Brain pericyte (primary cell): ENCODE results near the gene FZD10.

Source experiments
- DNase-seq: peaks from one replicate; pipeline ENCODE4 v3.0.0-alpha.2; 2012; ENCODE audit warnings: low read depth, low spot score

The FZD10 gene

DNA sequence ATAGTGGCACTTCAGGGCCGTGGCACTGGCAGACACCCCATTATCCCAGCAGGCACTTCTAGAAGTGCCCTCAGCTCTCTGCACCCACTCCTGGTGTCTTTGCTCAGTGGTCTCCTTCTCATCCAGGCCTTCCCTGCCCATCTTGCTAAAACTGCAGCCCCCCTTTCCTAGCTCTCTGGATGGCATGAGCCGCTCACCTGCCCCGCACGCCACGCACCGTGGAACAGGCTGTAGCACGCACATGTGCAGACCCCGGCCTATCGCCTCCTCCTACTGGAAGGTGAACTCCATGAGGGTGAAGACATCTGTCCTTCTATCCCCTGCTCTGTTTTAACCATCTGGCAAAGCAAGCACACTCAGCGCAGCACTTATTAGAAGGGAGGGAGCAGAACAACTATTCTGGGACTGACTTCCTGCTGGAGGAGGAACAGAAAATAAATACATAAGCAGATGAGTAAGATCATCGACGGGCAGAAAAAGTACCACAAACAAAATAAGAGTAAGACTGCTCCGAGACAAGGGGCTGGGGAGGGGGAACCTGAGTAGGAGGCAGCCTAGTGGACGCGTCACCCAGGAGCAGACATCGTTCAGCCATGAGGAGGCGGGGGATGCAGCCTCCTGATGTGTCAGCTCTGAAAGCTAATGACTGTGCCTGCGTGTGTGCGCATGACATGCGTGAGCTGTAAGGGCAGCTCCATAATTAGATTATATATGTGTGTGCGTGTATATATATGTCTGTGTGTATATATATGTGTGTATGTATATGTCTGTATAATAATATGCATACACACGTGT is 7.8 kb upstream of the FZD10 start:
- DNase-seq: no peak

DNA sequence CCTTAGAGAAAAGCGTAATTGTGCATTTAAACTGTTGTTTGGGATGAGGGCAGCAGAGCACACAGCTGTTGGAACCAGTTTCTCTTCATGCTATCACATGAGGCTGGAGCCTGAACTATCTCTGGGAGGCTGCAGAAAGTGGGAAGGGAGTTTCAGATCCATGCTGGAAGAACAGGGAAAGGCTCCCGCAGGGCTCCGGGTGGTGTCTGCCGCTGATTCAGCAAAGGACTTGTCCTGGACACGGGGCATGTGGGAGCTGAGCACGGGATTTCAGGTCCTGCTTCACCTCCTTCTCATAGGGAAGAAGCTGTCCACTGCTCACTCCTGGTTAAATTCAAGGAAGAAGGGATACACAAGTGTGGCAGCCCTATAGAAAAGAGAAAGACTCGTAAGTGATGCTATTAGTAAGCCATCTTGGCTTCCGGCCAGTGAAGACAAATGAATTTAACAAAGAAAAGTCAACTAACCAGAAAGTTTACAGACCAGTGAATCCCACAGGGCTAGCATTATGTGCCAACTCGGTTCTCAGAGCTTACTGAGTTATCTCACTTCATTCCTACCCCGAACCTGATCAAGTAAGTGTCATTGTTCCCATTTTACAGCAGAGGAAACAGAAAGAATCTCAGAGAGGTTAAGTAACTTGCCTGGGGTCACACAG is 6.7 kb upstream of the FZD10 start:
- no peak for DNase-seq

DNA sequence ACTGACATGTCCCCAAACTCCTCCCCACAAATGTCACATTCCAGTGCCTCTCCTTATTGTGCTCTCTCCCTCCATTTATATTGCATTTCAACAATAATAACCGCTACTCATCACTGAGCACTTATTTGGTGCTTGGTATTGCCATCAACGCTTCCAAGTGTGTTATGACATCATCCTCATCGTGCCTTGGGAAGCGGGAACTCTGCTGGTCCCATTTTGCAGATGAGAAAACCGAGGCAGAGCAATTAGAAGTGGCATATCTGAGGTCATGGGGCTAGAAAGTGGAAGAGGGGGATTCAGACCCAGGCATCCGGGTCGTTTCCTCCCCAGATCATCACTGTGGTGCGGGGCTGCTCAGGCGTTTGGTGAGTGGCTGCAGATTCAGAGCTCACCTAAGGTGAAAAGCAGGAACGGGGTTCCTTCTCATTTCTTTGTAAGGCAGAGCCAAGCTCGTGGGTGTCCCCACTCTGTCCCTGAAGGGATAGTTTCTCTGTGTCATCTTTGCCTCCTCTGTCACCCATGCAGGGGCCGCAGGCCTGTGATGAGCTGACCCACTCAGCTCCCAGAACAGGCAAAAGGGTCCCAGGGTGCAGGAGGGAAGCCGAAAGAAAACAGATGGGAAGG is 5.5 kb upstream of the FZD10 start:
- no peak for DNase-seq

DNA sequence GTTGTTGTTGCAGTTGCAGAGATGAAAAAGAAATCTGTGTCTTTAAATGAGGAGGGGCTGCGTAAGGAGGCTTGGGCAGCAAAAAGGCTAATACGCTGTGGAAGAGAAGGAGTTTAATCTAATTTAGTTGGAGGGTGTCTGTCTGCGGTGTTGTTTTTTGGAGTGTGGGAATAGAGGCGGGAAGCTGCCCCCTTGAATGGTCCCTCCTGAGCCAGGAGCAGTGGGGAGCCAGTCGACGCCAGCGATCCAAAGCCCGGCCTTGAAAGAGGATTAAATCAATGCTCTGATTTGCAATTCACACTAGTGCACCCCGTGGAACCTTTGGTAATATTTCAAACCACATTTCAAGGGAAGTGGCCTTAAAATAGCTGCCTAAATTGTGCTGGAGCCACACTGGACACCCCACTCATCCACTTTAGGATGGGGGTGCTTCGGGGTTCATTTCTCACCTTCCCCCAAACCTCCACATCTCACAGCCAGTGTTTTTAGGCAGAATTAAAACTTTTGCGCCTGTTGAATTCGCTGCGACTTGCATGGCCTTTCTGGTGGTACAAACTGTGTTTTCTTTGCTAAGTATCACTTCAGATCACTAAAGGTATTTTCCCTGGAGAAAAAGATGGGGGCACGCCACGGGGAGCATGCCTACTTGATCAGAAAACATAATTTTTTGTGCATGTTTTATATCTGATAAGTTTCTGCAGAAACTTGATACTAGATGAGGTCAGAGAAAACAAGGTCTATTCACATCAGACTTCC is 4.1 kb upstream of the FZD10 start:
- DNase-seq: no peak

DNA sequence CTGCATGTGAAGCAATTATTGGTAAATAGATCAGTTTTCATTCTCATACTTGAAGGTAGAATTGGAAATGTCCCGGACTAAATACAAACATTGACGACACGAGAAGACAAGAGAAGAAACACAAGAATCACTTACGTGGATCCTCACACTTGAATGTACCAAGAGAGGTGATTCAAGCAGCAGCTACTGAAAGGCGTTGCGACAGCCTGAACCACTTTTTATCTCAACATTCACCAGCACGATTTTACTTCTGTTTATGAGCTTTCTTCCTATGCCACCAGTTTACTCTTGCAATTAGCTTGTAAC is 3.6 kb upstream of the FZD10 start:
- no peak for DNase-seq

DNA sequence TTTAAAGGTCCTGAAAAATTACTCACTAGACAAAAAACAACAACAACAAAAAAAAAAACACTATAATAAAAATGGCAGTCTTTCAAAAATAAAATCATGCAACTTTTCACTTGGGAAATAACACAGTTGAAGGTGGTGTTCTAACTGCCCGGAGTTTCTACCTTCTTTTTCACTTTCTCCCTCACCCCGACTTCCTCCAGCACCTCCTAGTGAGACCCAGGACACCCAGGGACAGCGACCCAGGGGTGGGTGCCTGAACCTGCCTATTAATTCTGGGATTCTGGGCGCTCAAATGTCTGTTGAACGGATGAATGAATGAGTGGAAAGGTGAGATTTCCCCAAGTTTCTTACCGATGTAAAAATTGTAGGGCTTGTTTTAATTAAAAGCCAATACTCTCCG is 2.0 kb upstream of the FZD10 start:
- DNase-seq: no peak

DNA sequence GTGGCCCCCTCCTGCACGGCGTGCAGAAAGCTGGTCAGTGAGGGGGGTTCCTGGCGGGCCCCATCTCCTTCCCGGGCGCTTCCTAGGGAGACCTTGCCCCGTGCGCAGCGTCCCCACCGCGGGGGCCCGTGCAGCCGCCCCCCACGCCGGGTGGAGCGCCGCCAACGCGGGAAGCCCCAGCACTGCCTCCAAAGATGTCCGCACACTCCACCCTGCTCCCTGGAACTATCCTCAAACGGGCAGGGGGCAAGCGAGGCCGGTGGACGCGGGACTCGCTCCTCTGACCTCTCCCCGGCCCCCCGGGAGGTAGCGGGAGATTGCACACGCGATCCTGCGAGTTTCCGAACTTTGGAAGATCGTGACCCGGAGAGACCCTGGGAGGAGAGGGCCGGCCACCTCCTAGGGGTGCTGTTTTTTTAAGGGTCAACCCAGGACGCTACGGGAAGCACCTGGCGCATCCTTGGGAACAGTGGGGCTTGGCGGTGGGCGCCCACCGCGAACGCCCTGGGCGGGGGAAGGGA is 1.5 kb upstream of the FZD10 start:
- no peak for DNase-seq

DNA sequence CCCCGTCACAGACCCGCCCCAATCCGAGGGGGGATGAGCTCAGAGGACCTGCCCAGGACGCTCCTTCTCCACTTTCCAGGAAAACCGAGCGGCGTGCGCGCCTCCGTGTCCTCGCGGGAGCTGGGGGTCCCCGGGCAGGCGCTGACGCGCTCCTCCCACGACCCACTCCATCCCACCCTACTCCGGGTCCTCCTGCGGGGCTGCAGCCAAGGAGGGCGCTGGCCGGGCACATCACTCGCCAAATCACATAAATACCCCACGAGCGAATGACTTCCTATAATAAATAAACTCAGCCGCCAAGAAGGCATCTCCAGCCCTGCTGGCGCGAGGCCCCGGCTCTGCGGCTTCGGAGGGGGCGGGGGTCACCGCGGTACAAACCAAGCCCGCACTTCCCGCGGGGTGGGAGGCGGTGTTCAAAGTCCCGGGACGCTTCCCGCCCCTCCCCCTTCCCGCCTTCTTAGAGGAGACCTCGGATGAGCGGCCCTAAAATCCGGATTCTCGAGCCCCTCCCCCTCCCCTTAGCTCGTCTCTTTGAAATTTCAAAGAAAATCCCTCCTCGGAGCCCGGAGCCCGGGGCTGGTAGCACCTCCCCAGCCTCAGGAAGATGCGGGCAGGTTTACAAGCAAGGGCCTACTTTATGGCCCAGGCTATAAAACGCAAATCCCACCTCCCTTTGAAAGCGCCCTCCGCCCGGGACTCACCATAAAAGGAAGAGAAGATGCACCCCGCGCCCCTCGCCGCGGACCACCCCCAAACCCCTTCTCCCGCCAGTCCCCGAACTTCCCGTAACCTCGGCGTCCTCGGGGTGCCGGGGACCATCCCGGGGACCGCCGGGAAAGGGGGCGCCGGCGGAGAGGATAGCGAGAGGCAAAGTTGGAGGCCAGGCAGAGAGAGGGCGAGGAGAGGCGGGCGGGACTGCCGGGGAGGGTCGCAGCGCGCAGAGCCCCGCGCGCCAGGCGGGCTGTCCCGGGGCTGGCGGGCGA is 712 bp upstream of the FZD10 start:
- DNase-seq: no peak

DNA sequence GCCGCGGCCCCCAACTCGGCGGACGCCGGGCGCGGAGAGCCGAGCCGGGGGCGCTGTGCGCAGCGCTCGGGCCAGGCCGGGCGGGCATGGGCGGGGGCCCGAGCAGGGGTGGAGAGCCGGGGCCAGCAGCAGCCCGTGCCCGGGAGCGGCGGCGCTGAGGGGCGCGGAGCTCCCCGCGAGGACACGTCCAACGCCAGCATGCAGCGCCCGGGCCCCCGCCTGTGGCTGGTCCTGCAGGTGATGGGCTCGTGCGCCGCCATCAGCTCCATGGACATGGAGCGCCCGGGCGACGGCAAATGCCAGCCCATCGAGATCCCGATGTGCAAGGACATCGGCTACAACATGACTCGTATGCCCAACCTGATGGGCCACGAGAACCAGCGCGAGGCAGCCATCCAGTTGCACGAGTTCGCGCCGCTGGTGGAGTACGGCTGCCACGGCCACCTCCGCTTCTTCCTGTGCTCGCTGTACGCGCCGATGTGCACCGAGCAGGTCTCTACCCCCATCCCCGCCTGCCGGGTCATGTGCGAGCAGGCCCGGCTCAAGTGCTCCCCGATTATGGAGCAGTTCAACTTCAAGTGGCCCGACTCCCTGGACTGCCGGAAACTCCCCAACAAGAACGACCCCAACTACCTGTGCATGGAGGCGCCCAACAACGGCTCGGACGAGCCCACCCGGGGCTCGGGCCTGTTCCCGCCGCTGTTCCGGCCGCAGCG is 639 bp downstream of the FZD10 start:
- DNase-seq: no peak

DNA sequence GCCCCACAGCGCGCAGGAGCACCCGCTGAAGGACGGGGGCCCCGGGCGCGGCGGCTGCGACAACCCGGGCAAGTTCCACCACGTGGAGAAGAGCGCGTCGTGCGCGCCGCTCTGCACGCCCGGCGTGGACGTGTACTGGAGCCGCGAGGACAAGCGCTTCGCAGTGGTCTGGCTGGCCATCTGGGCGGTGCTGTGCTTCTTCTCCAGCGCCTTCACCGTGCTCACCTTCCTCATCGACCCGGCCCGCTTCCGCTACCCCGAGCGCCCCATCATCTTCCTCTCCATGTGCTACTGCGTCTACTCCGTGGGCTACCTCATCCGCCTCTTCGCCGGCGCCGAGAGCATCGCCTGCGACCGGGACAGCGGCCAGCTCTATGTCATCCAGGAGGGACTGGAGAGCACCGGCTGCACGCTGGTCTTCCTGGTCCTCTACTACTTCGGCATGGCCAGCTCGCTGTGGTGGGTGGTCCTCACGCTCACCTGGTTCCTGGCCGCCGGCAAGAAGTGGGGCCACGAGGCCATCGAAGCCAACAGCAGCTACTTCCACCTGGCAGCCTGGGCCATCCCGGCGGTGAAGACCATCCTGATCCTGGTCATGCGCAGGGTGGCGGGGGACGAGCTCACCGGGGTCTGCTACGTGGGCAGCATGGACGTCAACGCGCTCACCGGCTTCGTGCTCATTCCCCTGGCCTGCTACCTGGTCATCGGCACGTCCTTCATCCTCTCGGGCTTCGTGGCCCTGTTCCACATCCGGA is 1.4 kb downstream of the FZD10 start:
- DNase-seq: no peak

DNA sequence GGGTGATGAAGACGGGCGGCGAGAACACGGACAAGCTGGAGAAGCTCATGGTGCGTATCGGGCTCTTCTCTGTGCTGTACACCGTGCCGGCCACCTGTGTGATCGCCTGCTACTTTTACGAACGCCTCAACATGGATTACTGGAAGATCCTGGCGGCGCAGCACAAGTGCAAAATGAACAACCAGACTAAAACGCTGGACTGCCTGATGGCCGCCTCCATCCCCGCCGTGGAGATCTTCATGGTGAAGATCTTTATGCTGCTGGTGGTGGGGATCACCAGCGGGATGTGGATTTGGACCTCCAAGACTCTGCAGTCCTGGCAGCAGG is 1.9 kb downstream of the FZD10 start:
- no peak for DNase-seq

DNA sequence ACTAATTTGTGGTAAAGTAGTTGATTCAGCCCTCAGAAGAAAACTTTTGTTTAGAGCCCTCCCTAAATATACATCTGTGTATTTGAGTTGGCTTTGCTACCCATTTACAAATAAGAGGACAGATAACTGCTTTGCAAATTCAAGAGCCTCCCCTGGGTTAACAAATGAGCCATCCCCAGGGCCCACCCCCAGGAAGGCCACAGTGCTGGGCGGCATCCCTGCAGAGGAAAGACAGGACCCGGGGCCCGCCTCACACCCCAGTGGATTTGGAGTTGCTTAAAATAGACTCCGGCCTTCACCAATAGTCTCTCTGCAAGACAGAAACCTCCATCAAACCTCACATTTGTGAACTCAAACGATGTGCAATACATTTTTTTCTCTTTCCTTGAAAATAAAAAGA is 2.7 kb downstream of the FZD10 start:
- DNase-seq: no peak

DNA sequence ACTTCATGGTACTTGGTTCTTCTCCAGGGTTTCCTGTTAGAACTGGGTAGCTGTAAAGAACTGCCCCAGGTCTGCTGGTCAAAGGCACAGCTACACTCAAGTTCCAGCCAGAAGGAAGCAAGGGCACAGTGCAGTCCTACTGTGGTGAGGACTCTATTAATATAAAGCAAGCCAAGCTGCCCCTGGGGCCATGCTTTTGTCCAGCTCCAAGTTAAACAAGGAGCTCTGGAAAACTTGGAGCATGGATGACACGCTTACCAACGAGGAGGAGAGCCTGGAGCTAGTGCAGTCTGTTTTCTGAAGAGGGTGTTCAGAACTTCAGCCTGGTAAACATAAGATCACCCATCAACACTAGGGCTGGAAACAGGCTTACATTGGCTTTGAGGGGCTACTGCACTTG is 4.0 kb downstream of the FZD10 start:
- DNase-seq: no peak

DNA sequence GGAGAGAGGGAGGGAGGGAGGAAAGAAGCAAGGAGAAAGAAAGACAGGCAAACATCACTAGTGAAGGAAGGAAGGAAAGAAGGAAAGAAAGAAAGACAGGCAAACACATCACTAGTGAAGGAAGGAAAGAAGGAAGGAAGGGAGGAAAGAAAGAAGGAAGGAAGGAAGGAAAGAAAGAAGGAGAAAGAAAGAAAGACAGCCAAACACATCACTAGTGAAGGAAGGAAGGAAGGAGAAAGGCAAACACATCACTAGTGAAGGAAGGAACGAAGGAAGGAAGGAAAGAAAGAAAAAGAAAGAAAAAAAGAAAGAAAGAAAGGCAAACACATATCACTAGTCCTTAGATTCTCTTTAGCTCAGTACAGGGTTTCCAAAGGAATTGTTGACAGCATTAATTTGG is 5.3 kb downstream of the FZD10 start:
- no peak for DNase-seq

DNA sequence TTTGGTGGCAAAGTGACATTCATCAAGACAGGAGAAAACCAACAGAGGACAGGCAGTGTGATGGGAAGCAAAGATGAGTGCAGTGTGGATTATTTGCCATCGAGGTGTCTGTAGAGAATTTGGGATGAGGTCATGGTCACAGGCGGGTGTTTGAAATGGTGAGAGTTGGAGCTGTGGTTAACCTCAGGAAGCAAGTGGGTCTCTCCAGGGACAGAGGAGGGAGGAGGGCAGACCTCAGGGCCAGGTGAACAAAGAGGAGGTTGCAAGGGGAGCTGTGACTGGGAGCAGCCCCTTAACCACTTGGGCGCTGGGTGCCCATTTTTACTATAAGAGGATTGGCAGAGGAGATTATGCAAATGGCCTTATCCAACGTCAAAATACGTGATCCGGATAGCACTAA is 7.0 kb downstream of the FZD10 start:
- DNase-seq: no peak

DNA sequence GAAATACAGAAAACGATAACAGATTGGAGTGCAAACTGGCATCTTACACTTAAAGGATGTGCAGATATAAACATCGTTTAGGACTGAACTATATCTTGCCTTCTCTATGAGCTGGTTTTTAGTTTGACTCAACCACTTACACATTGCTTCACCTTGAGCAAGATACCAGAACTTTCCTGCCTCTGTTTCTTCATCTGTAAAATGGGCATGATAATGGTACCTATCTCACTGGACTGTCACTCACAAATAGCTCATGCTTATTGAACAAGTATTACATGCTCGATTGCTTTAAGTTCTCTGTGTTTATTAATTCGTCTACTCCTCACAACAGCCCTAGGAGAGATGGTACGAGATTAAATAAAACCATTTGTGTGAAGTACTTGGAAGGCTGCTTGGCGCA is 7.7 kb downstream of the FZD10 start:
- DNase-seq: no peak

DNA sequence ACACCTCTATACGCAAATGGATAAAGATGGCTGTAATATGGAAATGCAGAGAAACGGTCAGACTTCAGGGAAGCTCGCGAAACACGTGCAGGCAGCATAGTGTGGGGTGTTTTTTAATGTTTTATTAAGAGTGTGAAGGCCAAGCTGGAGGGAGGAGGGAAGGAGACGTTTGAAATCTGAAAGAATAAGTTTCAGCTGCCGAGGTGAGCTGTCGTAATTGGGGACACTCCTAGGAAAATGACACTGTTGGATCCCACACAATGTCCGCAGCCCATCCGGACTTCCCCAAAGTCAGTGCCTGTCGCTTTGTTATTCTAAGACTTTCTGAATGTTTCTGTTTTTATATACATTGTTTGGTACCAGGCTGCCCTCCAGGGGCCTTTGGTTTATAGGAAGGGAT is 8.3 kb downstream of the FZD10 start:
- no peak for DNase-seq

DNA sequence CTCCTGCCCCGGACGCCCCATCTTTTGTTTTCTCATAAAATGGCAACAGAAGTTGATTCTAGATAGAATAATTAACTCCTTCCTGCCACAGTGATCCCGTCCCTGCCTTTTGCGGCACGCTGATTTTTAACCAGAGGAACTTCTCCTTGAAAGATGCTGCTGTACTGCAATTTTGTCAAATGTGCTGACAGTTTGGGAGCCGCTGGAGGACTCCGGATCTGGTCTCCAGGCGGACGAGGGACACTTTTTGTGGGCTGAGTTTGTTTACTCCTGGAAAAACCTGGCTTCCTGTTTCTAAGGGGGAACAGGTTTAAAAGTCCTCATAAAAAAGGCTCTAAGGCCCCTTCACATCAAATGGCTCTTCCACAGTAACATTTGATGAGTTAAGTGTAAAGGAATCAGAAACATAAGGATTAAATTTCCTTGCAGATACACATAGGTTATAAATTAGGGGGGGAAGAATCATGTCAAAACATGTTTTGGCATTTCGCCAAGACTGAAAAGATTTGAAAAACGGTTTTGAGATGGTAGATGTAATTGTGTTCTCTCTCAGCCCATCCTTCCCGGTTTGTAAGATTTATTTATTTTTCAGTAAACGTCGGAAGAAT is 15.5 kb downstream of the FZD10 start:
- DNase-seq: no peak

DNA sequence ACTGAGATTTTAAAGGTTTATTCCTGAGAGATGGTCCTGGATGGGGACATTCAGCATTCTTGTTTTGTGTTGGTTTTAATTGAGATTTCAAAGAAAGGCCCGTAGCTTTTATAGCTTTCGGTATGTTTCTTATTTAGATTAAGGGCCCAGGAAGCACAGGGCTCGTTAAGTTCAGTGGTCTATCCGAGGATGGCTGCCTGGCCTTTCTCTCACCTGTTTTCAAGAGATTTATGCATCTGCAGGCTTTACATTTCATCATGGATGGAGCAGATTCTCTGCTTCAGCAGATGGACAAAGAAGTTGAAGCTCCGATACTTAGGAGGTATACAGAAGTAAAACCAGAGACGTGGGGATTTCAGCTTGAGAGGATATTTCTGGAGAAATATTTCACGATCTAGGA is 16.0 kb downstream of the FZD10 start:
- no peak for DNase-seq
